Stimulated activated CD4-positive, alpha-beta T cell treated with anti-CD3 and anti-CD28 coated beads, TNF-alpha, amount 100 ng/mL, for 48 hours (primary cell): ENCODE results near the gene FBXO30.

Experiments used
- DNase-seq, 3 donors: peaks; one replicate each; pipeline ENCODE4 v3.0.0-alpha.2; 2020; ENCODE audit warnings: low read depth in 3 of 3

FBXO30 gene

GRCh38 chr6:145755682-145756081, 58.9 kb downstream of the FBXO30 start:
- DNase-seq, result no peak

GRCh38 chr6:145752638-145753037, 62.0 kb downstream of the FBXO30 start:
- no peak for DNase-seq

- DNase-seq, result no peak
These were observed 65.0 kb downstream of the FBXO30 start for GRCh38 chr6:145749632-145750031.

GRCh38 chr6:145745861-145746260, 68.7 kb downstream of the FBXO30 start:
- DNase-seq, result no peak

GRCh38 chr6:145744619-145745018, 70.0 kb downstream of the FBXO30 start:
- DNase-seq, result no peak
